Measurements from ENCODE around the gene UVSSA.
"Not testable (repeated sequence)": the region's sequence is repeated elsewhere in the genome, so short reads cannot be mapped to it uniquely, and the experiment has no call there.

UVSSA gene

DNA sequence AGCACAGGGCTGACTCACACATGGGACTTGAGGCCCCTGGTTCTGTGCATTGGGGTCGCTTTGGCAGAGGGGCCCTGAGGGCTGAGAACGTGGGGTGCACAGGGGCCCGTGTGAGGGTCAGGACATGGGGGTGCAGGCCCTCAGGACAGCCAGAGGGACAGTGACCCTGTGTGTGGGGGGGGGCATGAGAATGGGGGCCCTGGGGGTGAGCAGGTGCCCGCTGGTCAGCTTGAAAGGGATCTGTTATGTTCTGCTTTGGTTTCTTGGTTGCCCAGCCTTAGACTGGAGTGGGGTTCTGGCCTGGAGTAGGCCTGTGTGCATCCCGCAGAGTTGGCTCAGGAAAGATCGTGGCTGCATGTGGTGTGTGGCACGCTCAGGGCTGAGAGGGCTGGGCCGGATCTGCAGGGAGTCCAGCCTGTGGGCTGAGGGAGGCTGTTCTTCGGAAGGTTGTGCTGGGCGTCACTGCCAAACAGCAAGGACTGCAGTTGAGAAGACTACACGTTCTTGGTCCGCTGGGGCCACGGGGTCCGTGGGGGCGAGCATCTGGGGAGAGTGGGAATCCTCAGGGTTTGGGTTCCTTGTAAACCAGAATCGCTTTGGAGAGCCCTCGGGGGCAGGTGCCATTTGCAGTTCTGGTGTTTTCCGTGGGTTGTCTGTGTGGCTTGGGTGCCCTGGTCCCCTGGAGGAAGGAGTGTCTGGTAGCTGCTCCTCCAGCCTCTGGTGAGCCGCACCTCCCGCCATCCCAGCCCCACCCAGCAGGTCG is 15.2 kb upstream of the UVSSA start:
- no peak for DNase-seq

DNA sequence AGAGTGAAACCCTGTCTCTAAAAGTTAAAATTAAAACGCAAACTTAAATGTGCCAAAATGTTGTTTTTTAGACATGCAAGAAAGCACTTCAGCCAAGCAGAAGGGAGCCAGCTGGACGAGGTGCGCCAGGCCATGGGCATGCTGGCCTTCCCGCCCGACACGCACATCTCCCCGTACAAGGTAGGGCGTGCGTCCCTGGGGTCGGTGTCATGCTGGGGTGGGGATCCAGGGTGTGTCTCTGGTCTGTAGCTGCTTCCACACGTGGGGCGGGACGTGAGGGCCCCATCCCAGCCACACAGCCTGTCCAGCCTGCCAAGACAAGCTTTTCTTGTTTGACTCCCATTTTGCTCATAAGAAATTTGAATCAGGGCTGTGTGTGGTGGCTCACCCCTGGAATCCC is 14.3 kb upstream of the UVSSA start:
- no peak for DNase-seq

DNA sequence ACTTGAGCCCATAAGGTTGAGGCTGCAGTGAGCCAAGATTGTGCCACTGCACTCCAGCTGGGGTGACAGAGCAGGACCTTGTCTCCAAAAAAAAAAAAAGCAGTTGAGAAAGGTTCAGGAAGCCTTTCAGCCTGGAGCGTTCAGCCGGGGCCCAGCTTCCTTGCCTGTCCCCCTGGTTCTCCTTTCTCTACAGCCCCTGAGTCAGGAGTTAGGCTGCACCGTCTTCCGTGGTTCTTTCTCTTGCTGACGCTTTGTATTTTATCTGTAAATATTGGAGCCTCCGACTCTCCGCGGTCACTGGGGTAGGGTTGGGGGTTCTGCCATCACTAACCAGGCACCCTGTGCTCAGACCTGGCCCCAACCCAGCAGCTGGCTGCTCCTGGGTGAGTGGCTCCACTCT is 13.8 kb upstream of the UVSSA start:
- DNase-seq, result no peak

DNA sequence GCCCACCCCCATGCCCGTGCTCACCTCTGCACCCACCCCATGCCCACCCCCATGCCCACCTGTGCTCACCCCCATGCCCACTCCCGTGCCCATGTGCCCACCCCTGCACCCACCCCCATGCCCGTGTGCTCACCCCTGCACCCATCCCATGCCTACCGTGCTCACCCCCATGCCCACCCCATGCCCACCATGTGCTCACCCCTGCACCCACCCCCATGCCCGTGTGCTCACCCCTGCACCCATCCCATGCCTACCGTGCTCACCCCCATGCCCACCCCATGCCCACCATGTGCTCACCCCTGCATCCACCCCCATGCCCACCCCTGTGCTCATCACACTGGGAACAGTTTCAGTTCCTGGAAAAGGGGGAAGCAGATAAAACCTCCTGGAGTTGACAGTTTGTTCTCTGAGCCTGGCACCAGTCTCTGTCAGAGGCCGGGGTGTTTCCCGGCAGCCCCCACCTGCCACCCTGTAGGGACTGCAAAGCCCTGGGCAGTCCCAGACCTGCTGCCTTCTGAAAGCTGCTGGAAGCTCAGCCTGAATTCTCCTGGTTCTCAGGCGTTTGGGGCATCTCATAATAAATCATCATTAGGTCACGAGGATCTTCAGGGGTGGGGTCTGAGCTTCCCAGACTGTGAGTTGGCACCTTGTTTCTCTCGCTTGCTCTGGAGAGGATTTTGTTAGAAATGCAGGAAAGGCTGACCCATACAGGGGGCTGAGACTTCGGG is 13.0 kb upstream of the UVSSA start:
- not testable (repeated sequence) for DNase-seq

DNA sequence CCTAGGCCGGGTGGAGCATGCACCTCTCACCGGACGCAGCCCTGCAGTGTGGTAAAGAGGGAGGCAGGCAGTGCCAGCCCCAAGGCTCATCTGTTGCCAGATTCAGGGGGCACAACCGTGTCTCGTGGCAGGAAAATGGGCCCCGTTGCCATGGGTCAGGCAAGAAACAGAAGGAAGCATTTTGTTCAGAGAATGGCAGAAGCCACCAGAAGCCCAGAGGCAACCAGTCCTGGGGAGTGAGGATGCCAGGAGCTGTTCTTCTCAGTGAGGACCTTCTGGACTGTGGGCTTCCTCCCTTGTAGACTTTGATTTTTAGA is 12.5 kb upstream of the UVSSA start:
- no peak for DNase-seq

DNA sequence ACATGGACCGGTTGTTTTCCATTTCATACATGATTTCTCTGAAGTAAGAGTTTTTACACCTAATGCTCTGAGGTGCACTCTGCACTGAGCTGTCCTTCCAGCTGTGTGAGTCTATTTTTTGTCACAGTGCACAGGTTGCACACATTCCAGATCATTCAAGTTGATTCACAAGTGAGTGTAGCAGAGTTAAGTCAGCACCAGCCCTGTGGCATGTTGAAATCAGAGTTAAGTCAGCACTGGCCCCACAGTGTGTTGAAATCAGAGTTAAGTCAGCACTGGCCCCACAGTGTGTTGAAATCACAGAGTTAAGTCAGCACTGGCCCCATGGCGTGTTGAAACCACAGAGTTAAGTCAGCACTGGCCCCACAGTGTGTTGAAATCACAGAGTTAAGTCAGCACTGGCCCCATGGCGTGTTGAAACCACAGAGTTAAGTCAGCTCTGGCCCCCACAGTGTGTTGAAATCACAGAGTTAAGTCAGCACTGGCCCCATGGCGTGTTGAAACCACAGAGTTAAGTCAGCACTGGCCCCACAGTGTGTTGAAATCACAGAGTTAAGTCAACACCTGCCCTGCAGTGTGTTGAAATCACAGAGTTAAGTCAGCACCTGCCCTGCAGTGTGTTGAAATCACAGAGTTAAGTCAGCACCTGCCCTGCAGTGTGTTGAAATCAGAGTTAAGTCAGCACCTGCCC is 11.7 kb upstream of the UVSSA start:
- not testable (repeated sequence) for DNase-seq

DNA sequence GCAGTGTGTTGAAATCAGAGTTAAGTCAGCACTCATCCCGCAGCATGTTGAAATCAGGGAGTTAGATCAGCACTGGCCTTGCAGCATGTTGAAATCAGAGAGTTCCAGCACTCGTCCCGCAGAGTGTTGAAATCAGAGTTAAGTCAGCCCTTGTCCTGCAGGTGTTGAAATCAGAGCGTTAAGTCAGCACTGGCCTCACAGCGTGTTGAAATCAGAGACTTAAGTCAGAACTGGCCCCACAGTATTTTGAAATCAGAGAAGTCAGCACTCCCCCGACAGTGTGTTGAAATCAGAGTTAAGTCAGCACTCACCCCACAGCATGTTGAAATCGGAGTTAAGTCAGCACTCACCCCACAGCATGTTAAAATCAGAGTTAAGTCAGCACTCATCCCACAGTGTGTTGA is 10.9 kb upstream of the UVSSA start:
- no peak for DNase-seq

DNA sequence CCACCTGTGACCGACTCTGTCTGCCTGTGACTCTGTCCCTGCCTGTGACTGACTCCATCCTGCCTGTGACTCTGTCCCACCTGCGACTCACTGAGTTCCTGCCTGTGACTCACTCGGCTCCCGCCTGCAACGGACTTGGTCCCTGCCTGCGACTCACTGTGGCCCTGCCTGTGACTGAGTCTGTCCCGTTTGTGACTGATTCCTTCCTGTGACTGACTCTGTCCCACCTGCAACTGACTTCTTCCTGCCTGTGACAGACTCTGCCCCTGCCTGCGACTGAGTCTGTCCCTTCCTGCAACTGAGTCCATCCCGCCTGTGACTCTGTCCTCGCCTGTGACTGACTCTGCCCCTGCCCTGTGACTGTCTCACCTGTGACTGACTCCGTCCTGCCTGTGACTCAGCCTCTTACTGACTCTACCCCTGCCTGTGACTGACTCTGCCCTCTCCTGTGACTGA is 9.6 kb upstream of the UVSSA start:
- DNase-seq, result no peak

DNA sequence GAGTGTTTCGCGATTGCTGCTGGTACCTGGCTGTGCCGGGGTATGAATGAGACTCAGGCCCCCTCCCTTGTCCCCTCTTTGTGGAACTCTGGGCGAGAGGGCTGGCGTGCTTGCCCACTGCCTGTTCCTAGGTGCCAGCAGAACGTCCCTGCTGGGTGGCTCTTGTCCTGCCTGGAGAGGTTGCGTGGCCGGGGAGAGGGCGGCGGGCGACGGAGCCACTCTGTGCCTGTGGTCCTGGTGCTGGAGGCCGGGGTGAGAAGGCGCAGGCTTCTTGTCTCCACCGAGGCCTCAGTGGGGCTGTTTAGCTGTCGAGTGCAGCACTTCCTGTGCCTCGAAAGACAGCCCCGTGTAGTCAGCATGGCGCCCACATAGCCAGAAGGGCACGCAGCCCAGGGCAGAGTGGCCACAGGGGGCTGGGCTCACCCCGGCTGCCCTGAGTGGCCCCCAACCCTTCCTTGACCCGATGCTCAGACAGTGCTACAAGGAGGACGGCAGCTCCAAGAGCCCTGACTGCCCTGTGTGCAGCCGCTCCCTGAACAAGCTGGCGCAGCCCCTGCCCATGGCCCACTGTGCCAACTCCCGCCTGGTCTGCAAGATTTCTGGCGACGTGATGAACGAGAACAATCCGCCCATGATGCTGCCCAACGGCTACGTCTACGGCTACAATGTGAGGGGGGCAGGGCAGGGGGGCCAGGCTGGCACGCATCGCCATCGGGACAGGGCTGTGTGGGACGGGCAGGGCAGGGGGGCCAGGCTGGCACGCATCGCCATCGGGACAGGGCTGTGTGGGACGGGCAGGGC is 8.9 kb upstream of the UVSSA start:
- no peak for DNase-seq

DNA sequence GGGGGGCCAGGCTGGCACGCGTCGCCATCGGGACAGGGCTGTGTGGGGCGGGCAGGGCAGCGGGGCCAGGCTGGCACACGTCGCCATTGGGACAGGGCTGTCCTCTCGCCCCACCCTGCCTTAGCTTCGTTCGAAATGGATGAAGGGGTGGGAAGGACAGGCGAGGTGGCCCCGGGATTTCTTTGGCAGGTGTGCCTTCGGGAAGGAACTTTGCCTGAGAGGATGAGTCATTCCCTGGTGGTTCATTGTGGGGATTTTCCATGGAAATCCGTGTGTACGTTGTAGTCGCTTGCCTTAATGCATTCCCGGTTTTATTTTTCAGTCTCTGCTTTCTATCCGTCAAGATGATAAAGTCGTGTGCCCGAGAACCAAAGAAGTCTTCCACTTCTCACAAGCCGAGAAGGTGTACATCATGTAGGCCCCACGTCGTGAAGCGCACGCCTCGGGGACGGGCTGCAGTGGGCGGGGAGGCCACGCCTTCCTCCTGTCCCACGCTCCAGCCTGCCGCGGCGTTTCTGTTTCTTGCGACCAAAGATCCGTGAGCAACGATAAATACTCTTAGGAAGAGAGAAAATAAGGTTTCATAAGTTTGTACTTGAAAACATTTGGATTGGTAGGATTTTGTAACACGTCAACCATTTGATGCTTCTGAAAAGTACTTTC is 8.1 kb upstream of the UVSSA start:
- DNase-seq, result no peak

DNA sequence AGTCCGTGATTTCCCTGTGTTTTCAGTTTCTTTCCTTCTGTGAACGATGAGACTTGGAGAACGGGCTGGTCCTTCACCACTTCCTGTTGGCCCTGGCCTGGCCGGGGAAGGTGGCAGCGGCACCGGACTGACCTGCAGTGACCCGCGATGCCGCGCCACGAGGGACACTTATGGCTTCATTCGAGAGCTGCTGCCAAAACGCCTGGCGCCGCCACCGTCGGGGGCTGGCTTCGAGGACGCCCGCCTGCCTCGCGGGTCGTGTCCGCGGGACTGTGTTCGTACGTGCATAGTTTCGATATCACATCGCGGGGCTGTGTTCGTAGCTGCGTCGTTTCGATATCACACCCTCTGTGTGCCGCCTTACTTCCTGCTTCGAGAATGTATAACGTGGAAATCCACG is 7.5 kb upstream of the UVSSA start:
- no peak for DNase-seq

DNA sequence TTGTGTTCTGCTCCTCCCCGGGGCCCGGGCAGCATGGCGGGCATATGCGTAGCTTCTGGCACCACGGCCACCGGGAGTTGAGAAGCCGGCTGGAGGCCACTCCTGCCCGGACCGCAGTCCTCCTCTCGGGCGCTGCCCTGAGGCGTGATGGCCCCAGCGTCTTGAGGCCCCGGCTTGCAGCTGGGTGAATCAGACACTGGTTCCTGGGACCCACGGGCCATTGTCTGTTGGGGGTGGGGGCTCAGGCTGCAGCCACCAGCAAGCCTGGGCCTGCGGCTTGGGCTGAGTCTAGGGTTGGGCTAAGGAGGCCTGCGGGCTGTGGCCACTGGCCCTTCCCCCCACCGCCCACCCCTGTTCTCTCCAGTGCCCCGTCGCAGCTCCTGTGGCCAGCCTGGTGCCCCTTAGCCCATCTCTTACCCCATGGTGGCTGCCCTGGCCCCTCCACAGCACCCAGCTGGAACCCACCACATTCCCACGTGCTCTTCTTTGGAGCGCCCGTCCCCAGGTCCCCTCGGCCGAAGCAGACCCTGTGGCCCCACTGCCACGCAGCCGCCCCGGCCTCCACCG is 6.7 kb upstream of the UVSSA start:
- no peak for DNase-seq

DNA sequence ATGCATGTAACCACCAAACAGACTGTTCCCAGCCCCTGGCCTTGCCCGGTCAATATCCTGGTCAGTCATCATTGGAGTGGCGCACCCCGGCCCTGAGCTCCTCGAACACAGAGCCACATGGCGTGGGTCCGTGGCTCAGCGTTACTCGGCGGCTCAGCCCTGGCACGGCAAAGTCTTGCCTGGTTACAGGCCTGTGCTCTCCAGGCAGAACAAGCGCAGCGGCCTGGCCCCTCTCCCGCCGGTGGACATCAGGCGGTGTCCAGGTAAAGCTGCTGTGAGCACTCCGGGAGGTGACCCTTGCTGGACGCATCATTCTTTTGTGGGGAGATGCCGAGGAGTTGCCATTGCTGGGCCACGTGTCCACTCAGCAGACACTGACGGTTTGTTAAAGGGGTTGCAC is 6.1 kb upstream of the UVSSA start:
- DNase-seq, result no peak

DNA sequence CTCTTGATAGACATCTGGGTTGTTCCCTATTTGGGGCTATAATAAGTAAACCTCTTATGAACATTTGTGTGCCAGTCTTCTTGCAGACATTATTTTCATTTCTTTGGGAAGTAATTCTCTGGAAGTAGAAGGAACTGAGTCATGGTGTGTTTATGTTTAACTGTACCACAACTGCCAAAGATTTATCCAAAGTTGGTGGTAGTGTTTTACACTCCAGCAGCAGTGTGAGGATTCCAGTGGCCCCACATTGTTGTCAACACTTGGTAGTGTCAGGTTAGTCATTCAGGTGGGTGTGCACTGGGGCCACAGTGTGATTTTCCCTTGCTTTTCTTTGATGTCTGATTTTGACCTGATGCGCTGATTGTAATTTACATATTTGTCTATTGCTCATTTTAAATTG is 5.0 kb upstream of the UVSSA start:
- DNase-seq, result no peak

DNA sequence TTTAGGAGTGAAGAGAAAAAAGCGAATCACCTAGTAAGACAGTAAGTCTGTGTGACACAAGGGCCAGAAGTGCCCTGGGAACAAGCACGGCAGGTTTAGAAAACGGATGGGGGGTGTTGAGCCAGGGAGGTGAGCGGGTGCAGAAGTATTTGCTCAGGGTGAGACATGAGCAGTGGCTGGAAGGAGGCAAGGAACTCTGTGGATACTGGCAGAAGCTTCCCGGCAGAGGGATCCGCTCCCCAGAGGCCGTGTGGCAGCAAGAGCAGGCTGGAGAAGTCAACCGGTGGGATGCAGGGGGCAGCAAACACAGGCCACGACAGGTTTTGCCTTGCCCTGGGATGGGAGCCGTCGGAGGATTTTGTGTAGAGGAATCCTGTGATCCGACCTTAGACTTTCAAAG is 2.3 kb upstream of the UVSSA start:
- no peak for DNase-seq

DNA sequence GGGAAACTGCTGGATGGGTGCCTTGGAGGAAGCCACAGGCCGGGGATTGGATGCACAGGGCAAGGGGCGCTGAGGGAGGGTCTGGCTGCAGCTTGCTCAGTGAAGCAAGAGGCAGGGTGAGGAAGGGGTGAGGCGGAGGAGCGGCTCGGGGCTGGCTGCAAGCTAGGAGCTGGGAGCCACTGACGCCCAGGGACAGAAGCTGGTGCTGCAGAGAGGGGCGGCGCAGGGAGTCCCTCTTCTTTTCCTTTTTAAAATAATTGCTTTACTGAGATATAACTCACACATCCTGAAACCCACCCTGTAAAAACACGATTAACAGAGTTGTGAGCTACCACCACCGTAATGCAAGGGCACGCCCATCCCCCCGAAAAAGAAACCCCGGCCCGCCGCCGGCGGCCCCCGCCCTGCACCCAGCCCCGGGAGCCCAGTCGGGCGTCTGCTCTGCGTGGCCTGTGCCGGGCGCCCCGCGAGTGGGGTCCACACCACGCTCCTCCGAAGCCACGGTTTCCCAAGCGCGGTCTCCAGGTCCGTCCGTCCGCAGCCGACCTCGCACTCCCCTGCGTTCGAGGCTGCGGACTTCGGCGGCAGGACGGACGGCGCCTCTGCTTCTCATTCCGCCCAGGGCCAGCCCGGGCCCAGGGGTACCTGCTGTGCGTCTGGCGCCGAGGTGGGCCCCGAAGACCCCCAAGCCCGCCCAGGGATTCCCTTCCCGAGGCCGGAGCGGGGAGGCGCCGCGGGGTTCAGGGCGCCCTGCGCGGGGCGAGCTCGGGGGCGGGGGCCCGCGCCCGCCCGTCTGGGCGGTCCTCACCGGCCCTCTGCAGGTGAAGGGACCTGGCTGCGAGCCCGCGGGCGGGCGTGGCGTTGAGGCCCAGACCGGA is 866 bp upstream of the UVSSA start:
- peak; percentile 32 for DNase-seq

DNA sequence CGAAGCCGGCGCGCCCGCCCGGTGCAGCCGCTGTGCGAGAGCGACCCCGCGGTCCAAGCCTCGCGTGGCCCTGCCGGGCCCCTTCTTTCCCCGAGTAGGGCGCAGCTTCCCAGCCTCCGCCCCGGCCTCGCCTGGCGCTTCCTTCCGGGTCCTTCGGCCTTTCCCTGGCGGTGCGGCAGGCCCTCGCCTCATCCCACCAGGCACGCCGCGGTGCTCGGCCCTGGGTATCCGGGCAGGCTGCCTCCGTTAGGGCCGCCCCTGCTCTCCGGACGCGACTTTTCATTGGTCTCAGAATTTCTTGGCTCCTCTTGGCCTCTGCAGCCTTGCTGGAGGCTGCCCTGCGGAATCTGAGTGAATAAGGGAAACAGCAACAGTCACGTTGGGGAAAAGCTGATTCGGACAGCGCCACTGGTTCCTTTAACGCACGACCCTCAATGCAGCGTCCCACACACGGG is 429 bp downstream of the UVSSA start:
- DNase-seq, result peak; percentile 48

DNA sequence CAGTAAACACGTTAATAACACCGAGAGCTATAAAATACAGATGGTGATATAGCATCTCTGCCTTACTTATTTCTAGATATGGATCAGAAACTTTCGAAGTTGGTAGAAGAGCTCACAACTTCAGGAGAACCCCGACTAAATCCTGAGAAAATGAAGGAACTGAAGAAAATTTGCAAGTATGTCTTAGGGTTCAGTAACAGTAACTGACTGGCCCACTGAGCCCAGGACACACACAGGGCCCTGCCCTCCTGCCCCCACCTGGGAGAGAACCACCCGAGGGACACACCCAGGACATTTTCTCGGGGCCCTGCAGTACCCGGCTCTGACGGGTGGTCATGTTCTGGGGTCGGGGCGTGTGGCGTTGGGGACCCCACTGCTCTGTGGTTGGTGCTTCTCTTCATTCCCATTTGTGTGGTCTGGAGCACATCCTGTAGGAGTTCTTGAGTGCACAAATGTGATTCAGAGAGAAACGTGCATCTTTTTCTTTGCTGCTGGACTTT is 1.1 kb downstream of the UVSSA start:
- no peak for DNase-seq

DNA sequence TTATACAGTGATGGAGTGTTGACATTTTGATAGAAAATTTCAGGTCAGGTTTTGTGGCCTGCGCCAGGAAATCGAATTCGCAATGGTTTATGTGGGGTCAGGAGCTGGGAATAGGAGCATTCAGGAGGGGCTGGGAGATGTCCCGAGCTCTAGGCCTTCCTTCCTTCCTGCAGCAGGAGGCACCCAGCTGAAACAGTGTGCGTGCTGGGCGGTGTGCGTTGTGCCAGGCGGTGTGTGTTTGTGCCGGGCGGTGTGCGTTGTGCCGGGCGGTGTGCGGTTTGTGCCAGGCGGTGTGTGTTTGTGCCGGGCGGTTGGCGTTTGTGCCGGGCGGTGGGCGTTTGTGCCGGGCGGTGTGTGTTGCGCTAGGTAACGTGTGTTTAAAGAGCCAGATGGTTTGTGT is 1.7 kb downstream of the UVSSA start:
- no peak for DNase-seq

DNA sequence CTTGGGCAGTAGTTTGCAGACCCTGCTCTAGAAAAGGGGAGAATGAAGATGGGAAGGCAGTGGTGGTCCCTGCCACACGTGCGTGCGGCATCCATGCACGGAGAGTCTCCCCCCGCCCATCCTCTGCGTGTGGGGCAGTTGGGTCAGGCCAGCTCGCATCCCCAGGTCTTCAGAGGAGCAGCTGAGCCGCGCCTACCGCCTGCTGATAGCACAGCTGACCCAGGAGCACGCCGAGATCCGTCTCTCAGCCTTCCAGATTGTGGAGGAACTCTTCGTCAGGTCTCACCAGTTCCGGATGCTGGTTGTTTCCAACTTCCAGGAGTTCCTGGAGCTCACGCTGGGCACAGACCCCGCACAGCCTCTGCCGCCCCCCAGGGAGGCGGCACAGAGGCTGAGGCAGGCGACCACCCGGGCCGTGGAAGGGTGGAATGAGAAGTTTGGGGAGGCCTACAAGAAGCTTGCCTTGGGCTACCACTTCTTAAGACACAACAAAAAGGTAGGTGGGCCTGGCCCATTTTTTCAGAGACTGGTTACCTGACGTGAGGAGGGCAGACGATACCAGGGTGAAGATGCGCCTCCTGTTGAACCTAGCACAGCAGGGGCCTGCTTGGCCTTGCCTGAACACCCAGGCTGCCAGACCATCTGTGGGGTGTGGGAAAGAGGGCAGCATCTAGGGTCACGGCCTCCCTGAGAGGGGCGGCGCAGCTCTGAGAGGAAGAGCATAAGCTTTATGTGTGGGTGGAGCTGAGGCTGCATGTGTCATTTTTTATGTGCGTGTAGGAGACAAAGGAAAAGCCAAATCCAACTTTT is 2.6 kb downstream of the UVSSA start:
- DNase-seq, result no peak

Measured in effector CD8-positive, alpha-beta T cell (primary cell).